Sigmoid colon (tissue), 7 donors: ENCODE results near the gene PDGFA. TPM values are rescaled to one million over a fixed set of nuclear protein-coding genes. Genes with fewer than 3 reads are reported as not detected.

Experiments
- DNase-seq: peaks from one replicate; pipeline ENCODE4 v3.0.0-alpha.2; 2019
- H3K27ac ChIP-seq, 4 donors: fragments of 200-600 bp; sonication (generic); one replicate each; pipeline ENCODE4 v1.5.1; 2016 to 2019; ENCODE audit warnings: mild to moderate bottlenecking in 1 of 4
- H3K27me3 ChIP-seq, 3 donors: fragments of 200-600 bp; sonication (generic); one replicate each; pipeline ENCODE4 v1.5.1; 2019; ENCODE audit warnings: mild to moderate bottlenecking in 1 of 3
- H3K36me3 ChIP-seq, 4 donors: fragments of 200-600 bp; sonication (generic); one replicate each; pipeline ENCODE4 v1.5.1; 2016 to 2019
- H3K4me1 ChIP-seq, 4 donors: fragments of 200-600 bp; sonication (generic); one replicate each; pipeline ENCODE4 v1.5.1; 2017 to 2019
- H3K4me3 ChIP-seq, 4 donors: fragments of 200-600 bp; sonication (generic); one replicate each; pipeline ENCODE4 v1.5.1; 2017 to 2019; ENCODE audit warnings: mild to moderate bottlenecking in 2 of 4, moderate library complexity in 1 of 4
- H3K9me3 ChIP-seq, 4 donors: fragments of 200-600 bp in 3 of 4; sonication (generic) in 3 of 4; one replicate each; pipeline versions ENCODE4 v1.5.1 to v1.6.1; 2013 to 2019
- CTCF ChIP-seq, 4 experiments: fragments of 450-650 bp in 3 of 4; fragments of 200-600 bp in 1 of 4; IDR thresholded peaks; one replicate each; pipeline ENCODE4 v1.5.1; 2016 to 2019; ENCODE audit warnings: antibody characterized with exemption in 4 of 4, mild to moderate bottlenecking in 3 of 4, moderate library complexity in 2 of 4
- EP300 ChIP-seq, 4 donors: sonication (generic); formaldehyde crosslinking; IDR thresholded peaks; one replicate each; pipeline ENCODE4 v1.6.1; 2017; ENCODE audit warnings: antibody characterized with exemption in 4 of 4
- POLR2A ChIP-seq, 2 donors: fragments of 450-650 bp; IDR thresholded peaks; one replicate each; pipeline ENCODE4 v1.6.1; 2016; ENCODE audit warnings: antibody characterized with exemption in 2 of 2, mild to moderate bottlenecking in 2 of 2, moderate library complexity in 2 of 2
- POLR2AphosphoS5 ChIP-seq, 4 donors: sonication (generic); formaldehyde crosslinking; IDR thresholded peaks; one replicate each; pipeline ENCODE4 v1.6.1; 2017; ENCODE audit warnings: antibody characterized with exemption in 4 of 4
- WGBS, 2 donors: extraction: QIAGEN DNeasy Blood & Tissue Kit; methylation state at CpG; one replicate each; pipeline ENCODE4 v1.1.7; 2013; 5-methylcytosine and 5-hydroxymethylcytosine counted together
- intact Hi-C: fragments of 100-400 bp; cut with DNase I; formaldehyde crosslinking; loops from one replicate; pipeline ENCODE4 v1.15.1; 2023
- polyA plus RNA-seq, 3 donors: library from polyadenylated mRNA; stranded (reverse); fragments of 200-250 nt; gene quantifications; one replicate each; pipeline ENCODE4 v1.2.3, GENCODE V29; 2013
- total RNA-seq, 4 donors: library from RNA; depleted of rRNA; stranded (reverse); fragments of >200 nt; gene quantifications; one replicate each; pipeline ENCODE4 v1.1.0, GENCODE V29; 2016
- donor health status: healthy with polysubstance abuse.
- donor health status: Bipolar disorder and iron deficiency.
- donor health status: healthy.

Gene PDGFA
- total and polyA plus RNA-seq, 7 donors, result 19.7 to 38.5 (median 33.9) TPM

- Histone ChIP-seq H3K4me3 (no peak overlapping the region), H3K36me3 (no peaks in the 10 kb centered on the region), H3K9me3 (no peaks in the 10 kb centered on the region), H3K27me3 (peaks cover 0 to 5% (median 0%) of the 10 kb centered on the region in 3 donors), H3K4me1 (no peaks in the 10 kb centered on the region), H3K27ac (no peak overlapping the region)
- WGBS, 2 donors, result 86 to 91% methylated on average over 16 of the region's 16 CpGs
- TF ChIP-seq EP300 (IDR thresholded peaks at IDR 0.05) (no peak), POLR2AphosphoS5 (IDR thresholded peaks at IDR 0.05) (no peak), POLR2A (IDR thresholded peaks at IDR 0.05) (no peak), CTCF (IDR thresholded peaks at IDR 0.05) (no peak)
- peak; percentile 30 for DNase-seq
- intact Hi-C loops, result no loop called here
These were observed 33.4 kb downstream of the PDGFA start for GRCh38 chr7:486216-486743.

- H3K36me3 ChIP-seq, result no peaks in the 10 kb centered on the region
- intact Hi-C loops, result no loop called here
- no peak overlapping the region for H3K27ac ChIP-seq
- no peak for TF ChIP-seq POLR2A (IDR thresholded peaks at IDR 0.05)
- TF ChIP-seq POLR2AphosphoS5 (IDR thresholded peaks at IDR 0.05), result no peak
- TF ChIP-seq EP300 (IDR thresholded peaks at IDR 0.05), result no peak
- no peak for TF ChIP-seq CTCF (IDR thresholded peaks at IDR 0.05)
- H3K9me3 ChIP-seq, result no peaks in the 10 kb centered on the region
- H3K4me1 ChIP-seq, result no peaks in the 10 kb centered on the region
- WGBS, 2 donors, result 30 to 76% methylated on average over 25 of the region's 25 CpGs
- no peak overlapping the region for H3K4me3 ChIP-seq
- DNase-seq, result peak; percentile 61
- H3K27me3 ChIP-seq, result peaks cover 0 to 5% (median 0%) of the 10 kb centered on the region in 3 donors
These were observed 34.2 kb downstream of the PDGFA start for GRCh38 chr7:485188-486081.

- 82 to 85% methylated on average over 21 of the region's 21 CpGs for WGBS, 2 donors
- H3K4me1 ChIP-seq, result no peaks in the 10 kb centered on the region
- intact Hi-C loops, result no loop called here
- peaks cover 0 to 5% (median 0%) of the 10 kb centered on the region in 3 donors for H3K27me3 ChIP-seq
- DNase-seq, result peak; percentile 51
- TF ChIP-seq EP300 (IDR thresholded peaks at IDR 0.05) (no peak), POLR2AphosphoS5 (IDR thresholded peaks at IDR 0.05) (no peak), POLR2A (IDR thresholded peaks at IDR 0.05) (no peak), CTCF (IDR thresholded peaks at IDR 0.05) (no peak)
- no peak overlapping the region for H3K27ac ChIP-seq
- H3K9me3 ChIP-seq, result no peaks in the 10 kb centered on the region
- no peaks in the 10 kb centered on the region for H3K36me3 ChIP-seq
- H3K4me3 ChIP-seq, result no peak overlapping the region
These were observed 35.1 kb downstream of the PDGFA start for GRCh38 chr7:484356-485101.

GRCh38 chr7:483656-484355, 35.8 kb downstream of the PDGFA start:
- no peaks in the 10 kb centered on the region for H3K36me3 ChIP-seq
- intact Hi-C loops, result no loop called here
- WGBS, 2 donors, result 84 to 90% methylated on average over 10 of the region's 10 CpGs
- H3K4me3 ChIP-seq, result no peak overlapping the region
- H3K27me3 ChIP-seq, result peaks cover 0 to 5% (median 0%) of the 10 kb centered on the region in 3 donors
- H3K27ac ChIP-seq, result no peak overlapping the region
- TF ChIP-seq EP300 (IDR thresholded peaks at IDR 0.05), result no peak
- no peaks in the 10 kb centered on the region for H3K4me1 ChIP-seq
- peak; percentile 29 for DNase-seq
- H3K9me3 ChIP-seq, result no peaks in the 10 kb centered on the region
